Measurements from ENCODE around the gene BSPRY. TPM values are rescaled to one million over a fixed set of nuclear protein-coding genes. Genes with fewer than 3 reads are reported as not detected.
"Not testable (repeated sequence)": the region's sequence is repeated elsewhere in the genome, so short reads cannot be mapped to it uniquely, and the experiment has no call there.

The BSPRY gene
- total and polyA plus RNA-seq, 4 donors = 0.17 to 0.79 (median 0.54) TPM

GRCh38 chr9:113364951-113365350, 15.6 kb downstream of the BSPRY start:
- no CpG with 5 or more reads among the region's 1 CpG for WGBS (ENCODE audit: insufficient coverage)
- Histone ChIP-seq H3K4me3 (ENCODE audit: low read depth, low read length) (no peak overlapping the region), H3K9me3 (ENCODE audit: control insufficient read depth, insufficient read depth, low read length) (no peaks in the 10 kb centered on the region), H3K27me3 (ENCODE audit: control insufficient read depth, insufficient read depth, low read length) (no peaks in the 10 kb centered on the region), H3K4me1 (ENCODE audit: control insufficient read depth, insufficient read depth, low read length) (peaks cover 2% of the 10 kb centered on the region), H3K27ac (ENCODE audit: low read depth, low read length) (no peak overlapping the region), H3K36me3 (ENCODE audit: control insufficient read depth, insufficient read depth, low read length) (no peaks in the 10 kb centered on the region)
- no peak for DNase-seq (ENCODE audit: low read depth in 4 of 6, low spot score in 6 of 6)

DNA sequence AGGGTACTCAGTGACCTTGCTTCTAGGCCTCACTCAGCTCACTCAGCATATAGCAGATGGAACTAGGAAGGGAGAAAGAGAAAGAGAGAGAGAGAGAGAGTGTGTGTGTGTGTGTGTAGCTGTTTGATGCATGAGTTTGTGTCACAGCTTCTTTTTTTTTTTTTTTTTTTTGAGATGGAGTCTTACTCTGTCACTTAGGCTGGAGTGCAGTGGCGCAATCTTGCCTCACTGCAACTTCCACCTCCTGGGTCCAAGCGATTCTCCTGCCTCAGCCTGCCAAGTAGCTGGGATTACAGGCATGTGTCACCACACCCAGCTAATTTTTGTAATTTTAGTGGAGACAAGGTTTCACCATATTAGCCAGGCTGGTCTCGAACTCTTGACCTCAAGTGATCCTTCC, 16.3 kb downstream of the BSPRY start:
- DNase-seq (ENCODE audit: low read depth in 4 of 6, low spot score in 6 of 6); H3K4me3 ChIP-seq (ENCODE audit: low read depth, low read length); H3K27me3 ChIP-seq (ENCODE audit: control insufficient read depth, insufficient read depth, low read length); H3K4me1 ChIP-seq (ENCODE audit: control insufficient read depth, insufficient read depth, low read length); H3K27ac ChIP-seq (ENCODE audit: low read depth, low read length); H3K9me3 ChIP-seq (ENCODE audit: control insufficient read depth, insufficient read depth, low read length); H3K36me3 ChIP-seq (ENCODE audit: control insufficient read depth, insufficient read depth, low read length): not testable (repeated sequence)
- WGBS (ENCODE audit: insufficient coverage) = 92% methylated on average over 1 of the region's 3 CpGs

GRCh38 chr9:113368348-113368981, 19.1 kb downstream of the BSPRY start:
- no peak for DNase-seq (ENCODE audit: low read depth in 4 of 6, low spot score in 6 of 6)
- Histone ChIP-seq H3K4me3 (ENCODE audit: low read depth, low read length) (no peak overlapping the region), H3K27me3 (ENCODE audit: control insufficient read depth, insufficient read depth, low read length) (no peaks in the 10 kb centered on the region), H3K9me3 (ENCODE audit: control insufficient read depth, insufficient read depth, low read length) (no peaks in the 10 kb centered on the region), H3K4me1 (ENCODE audit: control insufficient read depth, insufficient read depth, low read length) (peaks cover 3% of the 10 kb centered on the region), H3K27ac (ENCODE audit: low read depth, low read length) (no peak overlapping the region), H3K36me3 (ENCODE audit: control insufficient read depth, insufficient read depth, low read length) (peaks cover 4% of the 10 kb centered on the region)
- 91% methylated on average over 3 of the region's 5 CpGs for WGBS (ENCODE audit: insufficient coverage)

DNA sequence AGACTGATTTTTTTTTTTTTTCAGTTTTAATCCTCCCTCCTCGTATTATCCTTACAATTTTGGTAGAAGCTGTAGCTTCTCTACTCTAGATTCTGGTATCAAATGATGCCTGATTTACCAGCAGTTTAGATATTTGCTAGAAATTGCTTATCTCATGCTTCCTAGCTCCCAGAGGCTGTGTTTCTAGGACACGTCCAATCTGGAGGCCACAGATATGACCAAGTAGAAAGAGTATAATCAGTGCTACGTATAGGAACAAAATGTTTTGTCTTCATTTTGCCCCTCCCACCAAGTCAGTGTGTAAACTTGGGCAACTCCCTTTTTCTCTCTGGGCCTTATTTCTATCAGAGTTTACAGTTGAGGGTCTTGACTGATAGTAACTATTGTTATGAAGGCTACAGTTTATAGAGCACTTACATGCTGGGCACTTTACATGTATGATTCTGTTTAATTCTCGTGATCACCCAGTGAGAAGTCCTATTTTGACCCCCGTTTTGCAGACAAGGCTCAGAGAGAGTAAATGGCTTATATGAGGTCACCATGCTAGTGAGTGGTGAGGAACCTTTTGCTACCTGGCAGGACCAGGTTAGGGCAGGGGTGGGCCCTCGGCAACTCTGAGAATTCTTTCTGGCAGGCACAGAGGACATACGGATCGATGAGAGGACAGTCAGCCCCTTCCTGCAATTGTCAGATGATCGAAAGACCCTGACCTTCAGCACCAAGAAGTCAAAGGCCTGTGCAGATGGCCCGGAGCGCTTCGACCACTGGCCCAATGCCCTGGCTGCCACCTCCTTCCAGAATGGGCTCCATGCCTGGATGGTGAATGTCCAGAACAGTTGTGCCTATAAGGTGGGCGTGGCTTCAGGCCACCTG, 19.9 kb downstream of the BSPRY start:
- Histone ChIP-seq H3K9me3 (ENCODE audit: control insufficient read depth, insufficient read depth, low read length) (no peaks in the 10 kb centered on the region), H3K36me3 (ENCODE audit: control insufficient read depth, insufficient read depth, low read length) (peaks cover 11% of the 10 kb centered on the region), H3K27ac (ENCODE audit: low read depth, low read length) (no peak overlapping the region), H3K4me1 (ENCODE audit: control insufficient read depth, insufficient read depth, low read length) (peaks cover 3% of the 10 kb centered on the region), H3K27me3 (ENCODE audit: control insufficient read depth, insufficient read depth, low read length) (no peaks in the 10 kb centered on the region), H3K4me3 (ENCODE audit: low read depth, low read length) (no peak overlapping the region)
- 90% methylated on average over 10 of the region's 13 CpGs for WGBS (ENCODE audit: insufficient coverage)
- no peak for DNase-seq (ENCODE audit: low read depth in 4 of 6, low spot score in 6 of 6)

DNA sequence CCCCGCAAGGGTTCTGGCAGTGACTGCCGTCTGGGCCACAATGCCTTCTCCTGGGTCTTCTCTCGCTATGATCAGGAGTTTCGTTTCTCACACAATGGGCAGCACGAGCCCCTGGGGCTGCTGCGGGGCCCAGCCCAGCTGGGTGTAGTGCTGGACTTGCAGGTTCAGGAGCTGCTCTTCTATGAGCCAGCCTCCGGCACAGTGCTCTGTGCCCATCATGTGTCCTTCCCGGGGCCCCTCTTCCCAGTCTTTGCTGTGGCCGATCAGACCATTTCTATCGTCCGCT, 20.5 kb downstream of the BSPRY start:
- Histone ChIP-seq H3K27ac (ENCODE audit: low read depth, low read length) (no peak overlapping the region), H3K27me3 (ENCODE audit: control insufficient read depth, insufficient read depth, low read length) (no peaks in the 10 kb centered on the region), H3K9me3 (ENCODE audit: control insufficient read depth, insufficient read depth, low read length) (no peaks in the 10 kb centered on the region), H3K36me3 (ENCODE audit: control insufficient read depth, insufficient read depth, low read length) (peaks cover 15% of the 10 kb centered on the region), H3K4me3 (ENCODE audit: low read depth, low read length) (no peak overlapping the region), H3K4me1 (ENCODE audit: control insufficient read depth, insufficient read depth, low read length) (peaks cover 3% of the 10 kb centered on the region)
- DNase-seq (ENCODE audit: low read depth in 4 of 6, low spot score in 6 of 6) = no peak
- WGBS (ENCODE audit: insufficient coverage) = 70% methylated on average over 9 of the region's 11 CpGs

DNA sequence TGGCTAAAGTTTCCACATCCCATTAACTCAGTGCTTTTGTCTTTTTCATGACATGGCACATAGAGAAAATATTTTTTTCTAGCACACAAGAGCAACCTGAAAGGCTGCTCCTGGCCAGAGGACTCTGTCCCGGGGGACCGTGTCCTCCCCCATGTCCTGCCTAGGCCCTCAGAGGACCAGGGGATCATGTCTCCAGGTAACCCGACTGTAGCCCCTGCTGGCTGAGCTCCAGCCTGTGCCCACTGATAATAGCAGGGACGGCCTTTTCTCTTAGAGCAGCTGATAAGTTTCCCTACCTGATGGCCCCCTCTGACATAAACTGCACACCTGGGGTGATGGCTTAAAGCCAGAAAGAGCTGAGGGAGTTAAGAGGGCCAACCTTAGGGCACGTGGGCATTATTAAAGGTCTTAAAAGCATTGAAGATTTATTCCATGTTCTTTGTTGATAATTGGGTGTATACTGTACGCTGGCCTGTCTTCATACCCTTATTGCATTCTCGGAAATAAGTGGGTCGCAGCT, 21.5 kb downstream of the BSPRY start:
- 81% methylated on average over 6 of the region's 8 CpGs for WGBS (ENCODE audit: insufficient coverage)
- H3K9me3 ChIP-seq (ENCODE audit: control insufficient read depth, insufficient read depth, low read length) = no peaks in the 10 kb centered on the region

DNA sequence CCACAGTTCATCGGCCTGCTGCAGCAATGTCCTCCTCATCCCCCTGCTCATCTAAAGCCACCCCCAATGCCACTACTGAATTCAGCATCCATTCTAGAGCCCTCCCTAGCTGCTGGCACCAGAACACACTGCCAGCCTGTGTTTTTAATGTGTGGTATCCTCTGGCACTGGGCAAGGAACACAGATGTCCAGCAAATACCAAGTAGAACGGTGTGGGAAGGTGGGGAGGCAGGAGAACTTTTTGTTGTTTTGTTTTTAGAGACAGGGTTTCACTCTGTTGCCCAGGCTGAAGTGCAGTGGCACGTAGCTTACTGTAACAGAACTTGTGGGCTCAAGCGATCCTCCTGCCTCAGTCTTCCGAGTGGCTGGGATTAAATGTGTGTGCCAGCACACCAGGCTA, 22.7 kb downstream of the BSPRY start:
- no peak overlapping the region for H3K4me3 ChIP-seq (ENCODE audit: low read depth, low read length)
- H3K27me3 ChIP-seq (ENCODE audit: control insufficient read depth, insufficient read depth, low read length) = no peaks in the 10 kb centered on the region
- 86% methylated on average over 5 of the region's 5 CpGs for WGBS (ENCODE audit: insufficient coverage)
- peaks cover 15% of the 10 kb centered on the region for H3K4me1 ChIP-seq (ENCODE audit: control insufficient read depth, insufficient read depth, low read length)
- H3K9me3 ChIP-seq (ENCODE audit: control insufficient read depth, insufficient read depth, low read length) = no peaks in the 10 kb centered on the region
- DNase-seq (ENCODE audit: low read depth in 4 of 6, low spot score in 6 of 6) = no peak
- H3K27ac ChIP-seq (ENCODE audit: low read depth, low read length) = no peak overlapping the region
- peaks cover 19% of the 10 kb centered on the region for H3K36me3 ChIP-seq (ENCODE audit: control insufficient read depth, insufficient read depth, low read length)

More for the DNA sequence above, 21.5 kb downstream of the BSPRY start:
- DNase-seq (ENCODE audit: low read depth in 4 of 6, low spot score in 6 of 6) = no peak
- H3K36me3 ChIP-seq (ENCODE audit: control insufficient read depth, insufficient read depth, low read length) = peaks cover 19% of the 10 kb centered on the region
- H3K27ac ChIP-seq (ENCODE audit: low read depth, low read length) = no peak overlapping the region
- H3K4me3 ChIP-seq (ENCODE audit: low read depth, low read length) = no peak overlapping the region
- H3K4me1 ChIP-seq (ENCODE audit: control insufficient read depth, insufficient read depth, low read length) = peaks cover 6% of the 10 kb centered on the region
- H3K27me3 ChIP-seq (ENCODE audit: control insufficient read depth, insufficient read depth, low read length) = no peaks in the 10 kb centered on the region

- Histone ChIP-seq H3K4me3 (ENCODE audit: low read depth, low read length) (no peak overlapping the region), H3K36me3 (ENCODE audit: control insufficient read depth, insufficient read depth, low read length) (peaks cover 19% of the 10 kb centered on the region), H3K27ac (ENCODE audit: low read depth, low read length) (no peak overlapping the region), H3K27me3 (ENCODE audit: control insufficient read depth, insufficient read depth, low read length) (no peaks in the 10 kb centered on the region), H3K9me3 (ENCODE audit: control insufficient read depth, insufficient read depth, low read length) (no peaks in the 10 kb centered on the region), H3K4me1 (ENCODE audit: control insufficient read depth, insufficient read depth, low read length) (peaks cover 19% of the 10 kb centered on the region)
- DNase-seq (ENCODE audit: low read depth in 4 of 6, low spot score in 6 of 6) = no peak
- 50% methylated on average over 2 of the region's 3 CpGs for WGBS (ENCODE audit: insufficient coverage)
These were observed 23.9 kb downstream of the BSPRY start for GRCh38 chr9:113373256-113373655.

DNA sequence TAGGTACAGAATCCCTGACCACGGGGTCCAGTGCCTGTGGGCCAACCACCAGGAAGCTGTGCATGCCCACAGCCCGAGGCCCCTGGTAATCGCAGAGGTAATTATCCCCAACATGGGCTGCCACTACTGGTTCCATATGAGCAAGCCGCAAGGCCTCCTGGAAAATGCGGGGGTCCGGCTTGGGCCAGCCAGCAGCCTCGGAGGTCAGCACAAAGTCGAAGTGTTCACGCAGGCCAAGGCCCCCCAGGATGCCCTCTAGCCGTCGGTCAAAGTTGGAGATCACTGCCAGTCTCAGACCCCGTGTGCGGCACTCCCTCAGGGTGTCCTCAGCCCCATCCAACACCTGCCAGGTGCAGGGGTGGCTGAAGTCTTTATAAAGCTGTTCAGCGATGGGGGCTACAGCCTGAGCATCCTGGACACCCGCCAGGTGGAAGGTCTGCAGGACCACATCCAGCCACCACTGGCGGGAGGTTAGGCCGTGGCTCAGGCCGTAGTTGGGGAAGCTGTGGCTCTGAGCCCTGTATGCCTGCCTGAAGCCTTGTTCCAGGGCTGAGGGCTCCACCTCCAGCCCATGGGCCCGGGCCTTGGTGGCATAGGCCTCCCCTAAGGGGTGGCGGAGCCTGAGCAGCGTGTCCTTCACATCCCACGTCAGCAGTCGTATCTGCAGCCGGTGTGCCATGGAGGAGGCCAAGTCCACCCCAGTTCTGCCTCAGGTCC, 24.5 kb downstream of the BSPRY start:
- H3K36me3 ChIP-seq (ENCODE audit: control insufficient read depth, insufficient read depth, low read length) = peaks cover 19% of the 10 kb centered on the region
- no peaks in the 10 kb centered on the region for H3K9me3 ChIP-seq (ENCODE audit: control insufficient read depth, insufficient read depth, low read length)
- DNase-seq (ENCODE audit: low read depth in 4 of 6, low spot score in 6 of 6) = no peak
- no peak overlapping the region for H3K27ac ChIP-seq (ENCODE audit: low read depth, low read length)
- H3K27me3 ChIP-seq (ENCODE audit: control insufficient read depth, insufficient read depth, low read length) = no peaks in the 10 kb centered on the region
- 94% methylated on average over 23 of the region's 24 CpGs for WGBS (ENCODE audit: insufficient coverage)
- H3K4me1 ChIP-seq (ENCODE audit: control insufficient read depth, insufficient read depth, low read length) = peaks cover 19% of the 10 kb centered on the region
- no peak overlapping the region for H3K4me3 ChIP-seq (ENCODE audit: low read depth, low read length)
